Small intestine (tissue), 7 donors: Measurements from ENCODE around the gene YPEL2. TPM values are rescaled to one million over a fixed set of nuclear protein-coding genes. Genes with fewer than 3 reads are reported as not detected.
"Not testable (repeated sequence)": the region's sequence is repeated elsewhere in the genome, so short reads cannot be mapped to it uniquely, and the experiment has no call there.

Experiments used
- DNase-seq, 2 donors: peaks; one replicate each; pipeline versions ENCODE4 v3.0.0 to v3.0.0-alpha.2; 2013
- FAIRE-seq: peaks from 2 replicates; lab custom pipeline; 2012; peaks lifted over from hg19 to GRCh38; lab: Jason Lieb, UNC
- H3K27ac ChIP-seq, 3 donors: one replicate each; pipeline ENCODE4 v1.5.1; 2013; ENCODE audit warnings: low read length in 2 of 3, mild to moderate bottlenecking in 2 of 3, control low read depth in 1 of 3, inconsistent platforms in 1 of 3, low read depth in 1 of 3, moderate library complexity in 1 of 3
- H3K27me3 ChIP-seq, 3 donors: one replicate each; pipeline ENCODE4 v1.6.1; 2013; ENCODE audit warnings: low read length in 3 of 3, inconsistent platforms in 1 of 3; ENCODE audit not compliant: control insufficient read depth in 3 of 3, insufficient read depth in 3 of 3
- H3K36me3 ChIP-seq, 3 donors: one replicate each; pipeline ENCODE4 v1.6.1; 2013; ENCODE audit warnings: low read length in 3 of 3, inconsistent platforms in 1 of 3, low read depth in 1 of 3, mild to moderate bottlenecking in 1 of 3, moderate library complexity in 1 of 3; ENCODE audit not compliant: control insufficient read depth in 3 of 3, insufficient read depth in 2 of 3
- H3K4me1 ChIP-seq, 3 donors: one replicate each; pipeline ENCODE4 v1.6.1; 2013; ENCODE audit warnings: low read length in 2 of 3, inconsistent platforms in 1 of 3, low read depth in 1 of 3, mild to moderate bottlenecking in 1 of 3, moderate library complexity in 1 of 3; ENCODE audit not compliant: control insufficient read depth in 3 of 3, insufficient read depth in 2 of 3
- H3K4me3 ChIP-seq, 3 donors: one replicate each; pipeline ENCODE4 v1.5.1; 2013; ENCODE audit warnings: low read length in 3 of 3, control low read depth in 1 of 3, inconsistent platforms in 1 of 3, low read depth in 1 of 3, mild to moderate bottlenecking in 1 of 3, moderate library complexity in 1 of 3
- H3K9me3 ChIP-seq, 2 donors: one replicate each; pipeline ENCODE4 v1.6.1; 2013; ENCODE audit warnings: low read depth in 1 of 2, low read length in 1 of 2; ENCODE audit not compliant: control insufficient read depth in 2 of 2, insufficient read depth in 1 of 2
- WGBS, 3 donors: extraction: QIAGEN DNeasy Blood & Tissue Kit; methylation state at CpG; one replicate each; pipeline ENCODE4 v1.1.7; 2013; 5-methylcytosine and 5-hydroxymethylcytosine counted together
- polyA plus RNA-seq, 4 donors: library from polyadenylated mRNA; stranded (reverse) in 3 of 4; unstranded in 1 of 4; fragments of 200-250 nt in 3 of 4; fragments of 120-200 nt in 1 of 4; gene quantifications; one replicate each; pipeline versions ENCODE4 v1.2.1 to v1.2.3, GENCODE V29; 2013
- donor health status: healthy with polysubstance abuse.
- donor health status: control.
- donor health status: control.
- donor health status: Bipolar disorder and iron deficiency.
- donor health status: healthy.

The YPEL2 gene
- polyA plus RNA-seq, 4 donors: 4.9 to 15.2 (median 7.8) TPM

GRCh38 chr17:59401725-59402124, 70.3 kb downstream of the YPEL2 start:
- FAIRE-seq: no peak
- Histone ChIP-seq H3K27me3 (no peaks in the 10 kb centered on the region), H3K9me3 (no peaks in the 10 kb centered on the region), H3K4me1 (peaks cover 0 to 17% (median 0%) of the 10 kb centered on the region in 3 donors), H3K4me3 (no peak overlapping the region), H3K27ac (peak overlapping the region in 1 of 3 donors; percentile 19), H3K36me3 (peaks cover 5 to 29% (median 5%) of the 10 kb centered on the region in 3 donors)
- DNase-seq: peak in 1 of 2 donors; percentile 22
- 5 to 45% (median 25%) methylated on average over 1 of the region's 1 CpG for WGBS, 3 donors

GRCh38 chr17:59402760-59403159, 71.3 kb downstream of the YPEL2 start:
- H3K27me3 ChIP-seq: no peaks in the 10 kb centered on the region
- no peak overlapping the region for H3K4me3 ChIP-seq
- peaks cover 0 to 17% (median 0%) of the 10 kb centered on the region in 3 donors for H3K4me1 ChIP-seq
- FAIRE-seq (no peak), DNase-seq (no peak)
- WGBS, 3 donors: 83 to 96% (median 95%) methylated on average over 4 of the region's 4 CpGs
- H3K9me3 ChIP-seq: no peaks in the 10 kb centered on the region
- no peak overlapping the region for H3K27ac ChIP-seq
- peaks cover 0 to 19% (median 5%) of the 10 kb centered on the region in 3 donors for H3K36me3 ChIP-seq

GRCh38 chr17:59404471-59404870, 73.0 kb downstream of the YPEL2 start:
- 78 to 90% (median 82%) methylated on average over 3 of the region's 3 CpGs for WGBS, 3 donors

GRCh38 chr17:59405944-59406705, 74.7 kb downstream of the YPEL2 start:
- Histone ChIP-seq H3K36me3 (peaks cover 0 to 11% (median 5%) of the 10 kb centered on the region in 3 donors), H3K27ac (no peak overlapping the region), H3K9me3 (peaks cover 0 to 9% of the 10 kb centered on the region in 2 donors), H3K27me3 (no peaks in the 10 kb centered on the region), H3K4me1 (peaks cover 0 to 17% (median 0%) of the 10 kb centered on the region in 3 donors), H3K4me3 (no peak overlapping the region)
- DNase-seq (no peak), FAIRE-seq (no peak)
- 78 to 85% (median 80%) methylated on average over 13 of the region's 13 CpGs for WGBS, 3 donors

More at GRCh38 chr17:59404471-59404870, 73.0 kb downstream of the YPEL2 start:
- no peaks in the 10 kb centered on the region for H3K27me3 ChIP-seq
- DNase-seq: no peak
- no peak overlapping the region for H3K27ac ChIP-seq
- H3K9me3 ChIP-seq: peaks cover 0 to under 1% of the 10 kb centered on the region in 2 donors
- peaks cover 0 to 10% (median 5%) of the 10 kb centered on the region in 3 donors for H3K36me3 ChIP-seq
- FAIRE-seq: no peak
- H3K4me1 ChIP-seq: peaks cover 0 to 17% (median 0%) of the 10 kb centered on the region in 3 donors
- no peak overlapping the region for H3K4me3 ChIP-seq

DNA sequence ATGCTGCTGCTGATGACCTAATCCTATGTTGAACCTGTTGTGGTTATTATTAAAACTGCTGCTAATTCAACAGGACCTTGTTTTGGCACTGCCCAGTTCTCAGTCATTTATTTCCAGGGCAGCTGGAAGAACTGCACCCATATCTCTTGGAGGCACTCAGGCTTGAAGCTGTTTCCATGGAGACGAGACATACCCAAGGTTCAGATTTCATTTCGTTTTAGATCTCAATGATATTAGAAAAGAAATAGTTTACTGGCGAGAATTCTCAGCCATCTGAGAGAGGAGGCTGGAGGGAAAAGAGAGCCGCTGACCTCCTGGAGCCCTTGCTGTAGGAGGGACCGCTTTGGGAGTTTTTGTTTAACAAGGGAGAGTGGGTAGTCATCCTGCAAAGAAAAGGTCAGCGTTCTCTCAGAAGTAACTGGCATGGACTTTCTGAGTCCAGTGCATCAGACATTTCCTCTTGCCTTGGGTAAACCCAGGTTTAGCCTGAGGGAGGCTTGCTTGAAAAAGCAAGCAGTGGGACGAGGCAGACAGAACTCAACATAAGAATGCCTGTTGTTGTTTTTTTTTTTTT, 75.4 kb downstream of the YPEL2 start:
- WGBS, 3 donors: 42 to 49% (median 44%) methylated on average over 7 of the region's 7 CpGs
- Histone ChIP-seq H3K27me3 (no peaks in the 10 kb centered on the region), H3K4me3 (no peak overlapping the region), H3K36me3 (peaks cover 0 to 11% (median 5%) of the 10 kb centered on the region in 3 donors), H3K4me1 (peaks cover 0 to 14% (median 0%) of the 10 kb centered on the region in 3 donors), H3K9me3 (peaks cover 0 to 9% of the 10 kb centered on the region in 2 donors), H3K27ac (no peak overlapping the region)
- DNase-seq: no peak
- no peak for FAIRE-seq

- peaks cover 0 to 5% (median 2%) of the 10 kb centered on the region in 3 donors for H3K36me3 ChIP-seq
- DNase-seq (no peak), FAIRE-seq (no peak)
- WGBS, 3 donors: 83 to 95% (median 91%) methylated on average over 3 of the region's 3 CpGs
- no peak overlapping the region for H3K27ac ChIP-seq
- peaks cover 0 to 9% of the 10 kb centered on the region in 2 donors for H3K9me3 ChIP-seq
- no peaks in the 10 kb centered on the region for H3K27me3 ChIP-seq
- peaks cover 0 to 10% (median 0%) of the 10 kb centered on the region in 3 donors for H3K4me1 ChIP-seq
- no peak overlapping the region for H3K4me3 ChIP-seq
These were observed 78.0 kb downstream of the YPEL2 start for GRCh38 chr17:59409336-59410048.

GRCh38 chr17:59410049-59410437, 78.6 kb downstream of the YPEL2 start:
- H3K4me3 ChIP-seq: no peak overlapping the region
- no peak overlapping the region for H3K27ac ChIP-seq
- H3K27me3 ChIP-seq: no peaks in the 10 kb centered on the region
- WGBS, 3 donors: 91 to 96% (median 94%) methylated on average over 4 of the region's 4 CpGs
- H3K36me3 ChIP-seq: peaks cover 0 to 5% (median 2%) of the 10 kb centered on the region in 3 donors
- FAIRE-seq (no peak), DNase-seq (no peak)
- peaks cover 0 to 10% (median 0%) of the 10 kb centered on the region in 3 donors for H3K4me1 ChIP-seq
- H3K9me3 ChIP-seq: peaks cover 0 to 9% of the 10 kb centered on the region in 2 donors

- not testable (repeated sequence) for H3K36me3 ChIP-seq, H3K4me3 ChIP-seq, H3K27ac ChIP-seq, H3K27me3 ChIP-seq, H3K4me1 ChIP-seq, H3K9me3 ChIP-seq, DNase-seq, FAIRE-seq
- 85 to 93% (median 86%) methylated on average over 5 of the region's 5 CpGs for WGBS, 3 donors
These were observed 81.0 kb downstream of the YPEL2 start for GRCh38 chr17:59412431-59412830.
